Measurements from ENCODE around the gene OSBPL1A.
"Not testable (repeated sequence)": the region's sequence is repeated elsewhere in the genome, so short reads cannot be mapped to it uniquely, and the experiment has no call there.

OSBPL1A gene

GRCh38 chr18:24176727-24177416 lies 220.8 kb downstream of the OSBPL1A start:
- peak in 1 of 2 donors; percentile 34 for DNase-seq

GRCh38 chr18:24173997-24174396 lies 223.6 kb downstream of the OSBPL1A start:
- no peak for DNase-seq

- DNase-seq, result no peak
Measured at GRCh38 chr18:24170360-24170759, 227.3 kb downstream of the OSBPL1A start.

- no peak for DNase-seq
Measured at GRCh38 chr18:24168496-24168895, 229.1 kb downstream of the OSBPL1A start.

- DNase-seq, result no peak
Measured at GRCh38 chr18:24161304-24161703, 236.3 kb downstream of the OSBPL1A start.

- DNase-seq, result no peak
Measured at GRCh38 chr18:24160086-24160485, 237.5 kb downstream of the OSBPL1A start.

- DNase-seq, result no peak
Measured at GRCh38 chr18:24157855-24158254, 239.8 kb downstream of the OSBPL1A start.

- DNase-seq, result no peak
Measured at GRCh38 chr18:24153397-24153796, 244.2 kb downstream of the OSBPL1A start.

- not testable (repeated sequence) for DNase-seq
Measured at GRCh38 chr18:24149591-24149990, 248.0 kb downstream of the OSBPL1A start.

- DNase-seq, result no peak
Measured at GRCh38 chr18:24142376-24142775, 255.2 kb downstream of the OSBPL1A start.

GRCh38 chr18:24140697-24141096 lies 256.9 kb downstream of the OSBPL1A start:
- DNase-seq, result no peak

- DNase-seq, result peak; percentile 19 to 26
Measured at GRCh38 chr18:24138789-24139616, 258.6 kb downstream of the OSBPL1A start, which contains the start of gene CABYR. TSS of gene CABYR (plus strand) at chr18:24139062. CDS start at chr18:24143115, 4,053 bp downstream.

GRCh38 chr18:24138409-24138788 lies 259.2 kb downstream of the OSBPL1A start:
- no peak for DNase-seq

GRCh38 chr18:24136967-24137373 lies 260.7 kb downstream of the OSBPL1A start:
- DNase-seq, result no peak

GRCh38 chr18:24130494-24130893 lies 267.1 kb downstream of the OSBPL1A start:
- no peak for DNase-seq

- DNase-seq, result no peak
Measured at GRCh38 chr18:24128700-24129099, 268.9 kb downstream of the OSBPL1A start.

- no peak for DNase-seq
Measured at GRCh38 chr18:24127735-24128134, 269.9 kb downstream of the OSBPL1A start.

- no peak for DNase-seq
Measured at GRCh38 chr18:24126155-24126961, 271.3 kb downstream of the OSBPL1A start.

GRCh38 chr18:24121625-24122024 lies 276.0 kb downstream of the OSBPL1A start:
- DNase-seq, result no peak

GRCh38 chr18:24120676-24121075 lies 276.9 kb downstream of the OSBPL1A start:
- DNase-seq, result no peak

- peak; percentile 14 to 51 for DNase-seq
Measured at GRCh38 chr18:24118750-24119577, 278.7 kb downstream of the OSBPL1A start.

GRCh38 chr18:24115628-24116027 lies 282.0 kb downstream of the OSBPL1A start:
- DNase-seq, result peak in 1 of 2 donors; percentile 10

Data from bone marrow (tissue), 2 donors.